HG03565 (cell line): Measurements from ENCODE around the gene KCNIP1.
"Not testable (repeated sequence)": the region's sequence is repeated elsewhere in the genome, so short reads cannot be mapped to it uniquely, and the experiment has no call there.

Experiments
- ATAC-seq: cut with Tn5 transposase; IDR thresholded peaks from one replicate; pipeline ENCODE4 v1.9.1; 2021; ENCODE audit warnings: mild to moderate bottlenecking, moderate library complexity; ENCODE audit not compliant: unreplicated experiment

Gene KCNIP1

GRCh38 chr5:170745481-170746071 is 241.8 kb downstream of the KCNIP1 start:
- no peak for ATAC-seq

- no peak for ATAC-seq
Observed at GRCh38 chr5:170746075-170746960, 242.5 kb downstream of the KCNIP1 start.

- no peak for ATAC-seq
Observed at GRCh38 chr5:170746961-170747340, 243.1 kb downstream of the KCNIP1 start.

GRCh38 chr5:170747357-170747756 is 243.5 kb downstream of the KCNIP1 start:
- ATAC-seq, result no peak

DNA sequence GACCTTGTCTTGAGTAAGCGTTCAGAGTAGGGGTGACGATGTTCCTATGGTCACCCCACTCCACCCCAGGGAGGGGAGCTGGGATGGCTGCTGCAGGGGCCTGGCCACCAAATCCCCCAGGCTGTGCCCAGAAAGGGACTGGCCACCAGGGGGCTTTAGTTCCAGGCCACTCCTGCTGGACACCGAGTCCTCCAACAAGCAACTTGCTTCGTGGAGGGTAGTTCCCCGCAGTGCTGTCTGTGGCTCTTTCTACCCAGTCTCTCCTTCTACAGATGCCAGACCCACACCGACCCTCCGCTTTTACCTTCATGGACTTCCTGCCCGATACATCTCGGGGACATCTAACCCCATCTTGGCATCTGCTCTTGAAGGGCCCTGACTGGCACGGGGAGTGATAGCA is 244.0 kb downstream of the KCNIP1 start:
- no peak for ATAC-seq

GRCh38 chr5:170748951-170749471 is 245.2 kb downstream of the KCNIP1 start:
- ATAC-seq, result no peak

DNA sequence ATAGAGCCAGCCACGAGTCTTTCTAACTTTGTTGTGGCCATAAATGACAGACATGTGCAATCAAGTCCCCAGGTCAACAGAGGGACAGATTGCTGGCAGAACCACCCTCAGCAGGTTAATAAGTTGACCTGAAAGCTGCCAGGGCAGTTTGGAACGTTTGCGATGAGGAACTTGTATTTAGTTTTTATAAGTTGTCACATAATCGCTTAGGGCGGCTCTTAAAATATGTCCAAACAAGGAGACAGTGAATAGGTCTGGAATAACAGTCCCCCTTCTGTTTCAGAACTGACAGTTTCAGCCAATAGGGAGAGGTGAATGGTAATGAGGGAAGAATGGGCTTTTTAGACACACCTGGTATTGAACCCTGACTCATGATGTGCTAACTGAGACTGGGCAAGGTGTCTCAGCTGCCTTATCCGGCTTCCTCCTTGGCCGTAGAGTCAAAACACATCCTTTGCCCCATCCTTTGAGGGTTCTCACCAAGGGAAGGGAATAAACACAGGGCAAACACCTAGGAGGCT is 246.2 kb downstream of the KCNIP1 start:
- no peak for ATAC-seq

DNA sequence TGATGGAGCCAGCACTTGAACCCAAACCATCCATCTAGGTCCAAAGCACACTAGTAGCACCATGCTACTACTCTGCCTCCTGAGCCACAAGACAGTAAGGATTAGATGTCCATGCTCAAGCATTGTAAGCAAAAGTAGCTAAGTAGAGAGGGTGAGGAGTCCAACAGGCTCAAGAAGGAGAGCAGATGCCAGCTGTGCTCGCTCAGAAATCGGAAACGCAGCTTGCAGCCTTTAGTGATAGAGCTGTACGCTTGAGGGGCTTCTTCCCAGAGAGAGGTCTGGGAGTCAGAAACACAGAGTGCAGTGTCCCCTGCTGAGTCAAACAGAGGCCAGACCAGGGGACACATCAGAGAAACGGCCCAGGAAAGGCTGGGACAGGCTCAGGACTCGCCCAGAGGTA is 247.0 kb downstream of the KCNIP1 start:
- no peak for ATAC-seq

- ATAC-seq, result no peak
Observed at GRCh38 chr5:170751631-170752030, 247.8 kb downstream of the KCNIP1 start.

GRCh38 chr5:170752257-170753215 is 248.7 kb downstream of the KCNIP1 start:
- ATAC-seq, result no peak

GRCh38 chr5:170753311-170753710 is 249.5 kb downstream of the KCNIP1 start:
- ATAC-seq, result no peak

- not testable (repeated sequence) for ATAC-seq
Observed at GRCh38 chr5:170754508-170754907, 250.7 kb downstream of the KCNIP1 start.

GRCh38 chr5:170755679-170756456 is 252.0 kb downstream of the KCNIP1 start:
- ATAC-seq, result no peak

GRCh38 chr5:170756691-170757090 is 252.9 kb downstream of the KCNIP1 start:
- peak; percentile 7 for ATAC-seq

DNA sequence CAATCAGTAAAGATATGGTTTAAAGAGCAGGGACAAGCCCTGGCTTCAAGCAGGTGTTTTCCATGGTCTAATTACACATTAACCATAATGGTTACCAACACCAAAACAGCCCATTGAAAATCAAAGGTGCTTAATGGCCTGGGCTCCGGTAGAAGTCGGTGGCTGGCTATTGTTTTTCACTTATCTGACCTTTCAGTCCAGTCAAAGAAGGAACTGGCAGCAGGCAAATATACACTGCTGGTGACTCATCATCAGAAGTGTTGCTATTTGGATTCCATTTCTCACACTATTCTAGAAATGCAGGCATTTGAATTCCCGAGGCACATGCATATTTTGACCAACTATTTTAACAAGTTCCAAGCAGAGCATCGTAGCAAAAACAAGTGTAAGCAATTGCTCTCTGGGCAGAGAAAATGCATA is 253.4 kb downstream of the KCNIP1 start:
- ATAC-seq, result peak; percentile 61

GRCh38 chr5:170757669-170758068 is 253.8 kb downstream of the KCNIP1 start:
- ATAC-seq, result no peak

DNA sequence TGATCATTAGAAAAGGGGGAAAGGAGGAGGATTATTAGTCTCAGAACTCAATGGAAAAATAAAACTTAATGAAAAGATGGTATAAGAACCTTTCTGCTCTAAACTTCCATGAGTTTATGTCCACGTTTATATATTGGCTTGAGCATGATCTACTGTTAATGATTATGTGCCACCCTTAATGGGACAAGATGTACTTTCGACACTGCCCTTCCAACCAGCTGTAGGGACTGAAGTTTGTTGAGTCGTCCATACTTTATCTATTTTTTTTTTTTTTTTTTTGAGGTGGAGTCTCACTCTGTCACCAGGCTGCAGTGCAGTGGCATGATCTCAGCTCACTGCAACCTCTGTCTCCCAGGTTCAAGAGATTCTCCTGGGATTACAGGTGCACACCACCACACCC is 254.7 kb downstream of the KCNIP1 start:
- ATAC-seq, result no peak

DNA sequence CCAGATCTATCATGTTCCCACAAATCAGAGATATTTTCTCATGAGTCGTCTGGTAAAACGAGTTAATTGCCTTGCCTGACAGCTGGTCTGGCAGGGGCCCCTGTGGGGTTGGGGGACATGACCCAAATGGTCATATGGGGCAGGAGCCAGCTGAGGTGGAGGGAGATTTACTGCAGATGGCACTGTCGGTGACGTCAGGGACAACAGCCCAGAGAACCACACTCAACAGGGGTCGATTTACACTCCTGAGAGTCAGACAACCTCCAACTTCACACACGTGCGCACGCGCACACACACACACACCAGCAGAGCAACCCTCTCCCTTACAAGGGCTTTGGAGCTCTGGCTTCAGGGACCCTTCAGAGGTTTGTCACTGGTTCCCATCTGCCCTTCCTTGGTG is 256.3 kb downstream of the KCNIP1 start:
- no peak for ATAC-seq

- no peak for ATAC-seq
Observed at GRCh38 chr5:170761048-170761707, 257.4 kb downstream of the KCNIP1 start.

DNA sequence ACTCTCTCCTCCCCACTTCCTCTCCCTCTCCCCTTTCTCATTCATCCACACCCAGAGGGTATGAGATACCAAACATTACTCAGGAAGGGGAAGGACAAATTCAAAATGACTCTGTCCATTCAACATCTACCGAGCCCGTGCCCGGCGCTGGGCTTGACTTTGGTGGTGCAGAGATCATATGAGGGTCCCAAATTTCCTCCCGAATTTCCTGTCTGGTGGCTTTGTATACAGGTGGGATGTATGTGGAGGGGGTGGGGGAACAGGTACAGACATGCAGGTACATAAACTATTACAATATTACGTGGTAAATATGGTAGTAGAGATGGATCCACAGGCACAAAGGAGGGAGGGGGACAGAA is 257.9 kb downstream of the KCNIP1 start:
- no peak for ATAC-seq
